ENCODE measurements around the gene ACTL7B.

DNA sequence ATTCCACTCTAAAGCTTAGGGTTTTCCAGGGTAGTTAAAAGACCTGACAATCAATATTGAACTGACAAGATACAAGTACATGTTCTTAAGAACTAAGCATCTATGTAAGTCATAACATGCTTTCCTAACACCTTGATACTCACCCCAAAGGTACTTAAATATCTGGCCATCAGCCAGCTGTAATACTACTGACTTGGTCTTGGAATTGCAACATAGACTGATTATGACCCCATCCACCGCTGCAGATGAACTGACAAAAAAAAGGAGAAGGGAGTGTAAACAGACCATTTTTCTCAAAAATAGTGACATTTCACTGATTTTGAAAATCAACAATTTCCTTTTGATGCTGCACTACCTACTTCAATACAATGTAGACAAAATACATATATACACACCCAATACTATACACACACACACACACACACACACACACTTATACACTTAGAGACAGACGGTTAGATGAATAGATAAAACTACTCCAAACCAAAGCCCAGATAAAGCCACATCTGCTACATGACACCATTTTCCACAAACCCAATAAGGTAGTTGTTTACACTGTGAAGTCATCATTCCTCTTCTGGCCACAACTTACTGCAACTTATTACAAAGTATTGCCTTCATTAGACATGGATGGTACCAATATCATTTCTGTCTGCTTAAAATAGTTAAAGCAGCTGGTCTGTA is 47.8 kb upstream of the ACTL7B start:
- no peak for TF ChIP-seq POLR2A (IDR thresholded peaks at IDR 0.05)
- TF ChIP-seq, protein P1, sequence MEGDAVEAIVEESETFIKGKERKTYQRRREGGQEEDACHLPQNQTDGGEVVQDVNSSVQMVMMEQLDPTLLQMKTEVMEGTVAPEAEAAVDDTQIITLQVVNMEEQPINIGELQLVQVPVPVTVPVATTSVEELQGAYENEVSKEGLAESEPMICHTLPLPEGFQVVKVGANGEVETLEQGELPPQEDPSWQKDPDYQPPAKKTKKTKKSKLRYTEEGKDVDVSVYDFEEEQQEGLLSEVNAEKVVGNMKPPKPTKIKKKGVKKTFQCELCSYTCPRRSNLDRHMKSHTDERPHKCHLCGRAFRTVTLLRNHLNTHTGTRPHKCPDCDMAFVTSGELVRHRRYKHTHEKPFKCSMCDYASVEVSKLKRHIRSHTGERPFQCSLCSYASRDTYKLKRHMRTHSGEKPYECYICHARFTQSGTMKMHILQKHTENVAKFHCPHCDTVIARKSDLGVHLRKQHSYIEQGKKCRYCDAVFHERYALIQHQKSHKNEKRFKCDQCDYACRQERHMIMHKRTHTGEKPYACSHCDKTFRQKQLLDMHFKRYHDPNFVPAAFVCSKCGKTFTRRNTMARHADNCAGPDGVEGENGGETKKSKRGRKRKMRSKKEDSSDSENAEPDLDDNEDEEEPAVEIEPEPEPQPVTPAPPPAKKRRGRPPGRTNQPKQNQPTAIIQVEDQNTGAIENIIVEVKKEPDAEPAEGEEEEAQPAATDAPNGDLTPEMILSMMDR (IDR thresholded peaks at IDR 0.05) = no peak

All from lower leg skin (tissue), 3 donors.